ENCODE results near the gene PAK4.
"Not testable (repeated sequence)": the region's sequence is repeated elsewhere in the genome, so short reads cannot be mapped to it uniquely, and the experiment has no call there.

PAK4 gene

DNA sequence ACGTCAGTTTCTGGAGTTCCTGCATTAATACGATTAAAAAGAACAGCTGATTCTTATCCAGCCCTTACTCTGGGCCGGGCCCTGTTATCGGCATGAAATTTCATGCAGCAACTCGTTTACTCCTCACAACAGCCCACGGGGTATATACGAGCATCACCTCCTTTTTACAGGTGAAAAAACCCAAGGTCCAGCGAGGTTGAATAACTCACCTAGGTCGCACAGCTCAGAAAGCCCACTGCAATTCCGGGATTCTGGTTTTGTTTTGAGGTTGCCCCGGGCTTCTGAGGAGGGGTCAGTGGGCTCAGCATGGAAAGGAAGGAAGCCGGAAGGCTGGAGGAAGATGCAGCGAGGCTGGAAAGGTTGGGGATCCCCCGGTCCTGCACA lies 42.0 kb upstream of the PAK4 start:
- no peak for DNase-seq (ENCODE audit: low read depth)
- TF ChIP-seq, protein P1, sequence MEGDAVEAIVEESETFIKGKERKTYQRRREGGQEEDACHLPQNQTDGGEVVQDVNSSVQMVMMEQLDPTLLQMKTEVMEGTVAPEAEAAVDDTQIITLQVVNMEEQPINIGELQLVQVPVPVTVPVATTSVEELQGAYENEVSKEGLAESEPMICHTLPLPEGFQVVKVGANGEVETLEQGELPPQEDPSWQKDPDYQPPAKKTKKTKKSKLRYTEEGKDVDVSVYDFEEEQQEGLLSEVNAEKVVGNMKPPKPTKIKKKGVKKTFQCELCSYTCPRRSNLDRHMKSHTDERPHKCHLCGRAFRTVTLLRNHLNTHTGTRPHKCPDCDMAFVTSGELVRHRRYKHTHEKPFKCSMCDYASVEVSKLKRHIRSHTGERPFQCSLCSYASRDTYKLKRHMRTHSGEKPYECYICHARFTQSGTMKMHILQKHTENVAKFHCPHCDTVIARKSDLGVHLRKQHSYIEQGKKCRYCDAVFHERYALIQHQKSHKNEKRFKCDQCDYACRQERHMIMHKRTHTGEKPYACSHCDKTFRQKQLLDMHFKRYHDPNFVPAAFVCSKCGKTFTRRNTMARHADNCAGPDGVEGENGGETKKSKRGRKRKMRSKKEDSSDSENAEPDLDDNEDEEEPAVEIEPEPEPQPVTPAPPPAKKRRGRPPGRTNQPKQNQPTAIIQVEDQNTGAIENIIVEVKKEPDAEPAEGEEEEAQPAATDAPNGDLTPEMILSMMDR (conservative IDR thresholded peaks at IDR 0.05; ENCODE audit: low read depth, low read length), result no peak
- no peak overlapping the region for H3K4me3 ChIP-seq (ENCODE audit: low read depth, low read length)

DNA sequence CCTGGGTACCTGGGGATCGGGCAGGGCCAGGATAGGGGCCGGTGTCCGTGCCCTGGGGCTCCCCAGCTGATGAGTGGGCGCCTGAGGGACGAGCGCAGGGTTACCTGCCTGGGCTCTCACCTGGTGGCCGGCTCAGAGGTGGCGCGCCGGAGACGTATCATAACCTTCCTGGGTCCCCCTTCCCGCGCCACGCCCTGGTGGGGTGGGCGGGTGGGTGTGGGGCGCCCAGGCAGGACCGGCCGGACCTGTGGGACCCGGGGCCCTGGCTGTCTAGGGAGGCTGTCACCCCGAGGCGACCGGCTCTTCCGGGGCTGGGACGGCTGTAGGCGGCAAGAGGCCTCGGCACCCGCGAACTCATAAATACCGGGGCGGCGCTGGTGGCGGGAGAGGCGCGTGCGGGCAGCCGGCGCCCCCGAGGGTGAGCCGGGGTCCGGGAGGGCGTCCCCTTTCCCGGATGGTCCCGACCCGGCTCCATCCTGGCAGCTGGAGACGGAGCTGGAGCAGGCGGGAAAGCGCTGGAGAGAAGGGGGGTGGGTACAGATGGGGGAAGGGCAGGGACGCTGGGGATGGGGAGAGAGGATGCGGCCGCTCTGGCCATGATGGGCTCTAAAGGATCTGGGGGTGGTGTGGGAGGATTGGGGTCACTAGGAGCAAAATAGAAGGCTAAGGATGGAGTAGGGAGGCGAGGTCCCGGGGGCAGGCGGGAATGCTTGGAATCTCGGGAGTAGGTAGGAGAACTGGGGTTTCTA lies 41.4 kb upstream of the PAK4 start, which contains the start of gene ACP7:
Gene ACP7 (plus strand): TSS at position 386 of the 749 bp plus-strand sequence. CDS start 902 bp downstream, outside the sequence.
- TF ChIP-seq, protein P1 (conservative IDR thresholded peaks at IDR 0.05; ENCODE audit: low read depth, low read length), result no peak
- no peak within 1 kb of the TSS for H3K4me3 ChIP-seq (ENCODE audit: low read depth, low read length)
- no peak for DNase-seq (ENCODE audit: low read depth)

DNA sequence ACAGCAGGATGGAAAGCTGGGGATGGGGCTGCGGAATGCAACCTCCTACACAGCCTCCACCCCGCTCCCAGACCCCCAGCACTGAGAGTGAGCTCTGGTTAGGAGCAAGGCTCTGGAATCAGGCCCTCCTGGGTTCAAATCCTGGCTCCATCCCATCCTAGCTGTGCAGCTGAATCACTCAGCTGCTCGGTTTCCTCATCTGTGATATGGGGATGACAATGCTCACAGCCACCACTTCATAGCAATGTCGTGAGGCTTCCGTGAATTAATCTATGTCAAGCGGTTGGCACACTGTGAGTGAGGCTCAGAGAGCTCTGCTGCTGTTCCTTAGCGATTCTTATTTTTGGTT lies 40.9 kb upstream of the PAK4 start:
- H3K4me3 ChIP-seq (ENCODE audit: low read depth, low read length), result no peak overlapping the region
- DNase-seq (ENCODE audit: low read depth), result no peak
- TF ChIP-seq, protein P1 (conservative IDR thresholded peaks at IDR 0.05; ENCODE audit: low read depth, low read length), result no peak

DNA sequence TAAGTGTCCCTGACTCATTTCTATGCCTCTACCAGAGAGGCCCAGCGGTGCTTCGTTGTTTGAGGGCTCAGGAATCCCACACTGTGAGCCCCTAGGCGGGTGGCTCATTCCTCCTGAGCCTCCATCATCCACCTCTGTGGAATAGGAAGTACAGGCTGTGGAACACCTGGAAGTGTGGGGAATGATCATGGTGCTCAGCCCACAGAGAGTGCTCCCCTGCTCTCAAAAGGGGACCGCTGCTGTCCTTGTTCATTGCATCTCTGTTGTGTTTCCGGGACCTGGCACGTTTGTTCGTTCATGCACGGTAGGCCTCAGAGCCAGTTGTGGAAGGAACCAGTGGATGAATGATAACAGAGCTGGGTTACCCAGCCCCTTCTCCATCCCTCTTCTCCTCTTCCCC lies 40.2 kb upstream of the PAK4 start:
- TF ChIP-seq, protein P1 (conservative IDR thresholded peaks at IDR 0.05; ENCODE audit: low read depth, low read length), result no peak
- no peak for DNase-seq (ENCODE audit: low read depth)
- H3K4me3 ChIP-seq (ENCODE audit: low read depth, low read length), result no peak overlapping the region

DNA sequence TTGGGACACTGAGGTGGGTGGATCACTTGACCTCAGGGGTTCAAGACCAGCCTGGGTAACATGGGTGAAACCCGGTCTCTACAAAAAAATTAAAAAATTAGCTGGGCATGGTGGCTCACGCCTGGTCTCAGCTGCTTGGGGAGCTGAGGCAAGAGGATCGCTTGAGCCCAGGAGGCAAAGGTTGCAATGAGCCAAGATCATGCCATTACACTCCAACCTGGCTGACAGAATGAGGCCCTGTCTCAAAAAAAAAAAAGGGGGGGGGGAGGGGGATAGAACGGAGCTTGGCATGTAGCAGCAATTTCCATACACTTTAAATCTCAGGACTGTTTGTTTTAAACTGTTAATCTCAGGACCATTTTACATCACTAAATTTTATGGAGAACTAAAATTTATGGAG lies 39.2 kb upstream of the PAK4 start:
- no peak for DNase-seq (ENCODE audit: low read depth)
- TF ChIP-seq, protein P1 (conservative IDR thresholded peaks at IDR 0.05; ENCODE audit: low read depth, low read length), result no peak
- no peak overlapping the region for H3K4me3 ChIP-seq (ENCODE audit: low read depth, low read length)

DNA sequence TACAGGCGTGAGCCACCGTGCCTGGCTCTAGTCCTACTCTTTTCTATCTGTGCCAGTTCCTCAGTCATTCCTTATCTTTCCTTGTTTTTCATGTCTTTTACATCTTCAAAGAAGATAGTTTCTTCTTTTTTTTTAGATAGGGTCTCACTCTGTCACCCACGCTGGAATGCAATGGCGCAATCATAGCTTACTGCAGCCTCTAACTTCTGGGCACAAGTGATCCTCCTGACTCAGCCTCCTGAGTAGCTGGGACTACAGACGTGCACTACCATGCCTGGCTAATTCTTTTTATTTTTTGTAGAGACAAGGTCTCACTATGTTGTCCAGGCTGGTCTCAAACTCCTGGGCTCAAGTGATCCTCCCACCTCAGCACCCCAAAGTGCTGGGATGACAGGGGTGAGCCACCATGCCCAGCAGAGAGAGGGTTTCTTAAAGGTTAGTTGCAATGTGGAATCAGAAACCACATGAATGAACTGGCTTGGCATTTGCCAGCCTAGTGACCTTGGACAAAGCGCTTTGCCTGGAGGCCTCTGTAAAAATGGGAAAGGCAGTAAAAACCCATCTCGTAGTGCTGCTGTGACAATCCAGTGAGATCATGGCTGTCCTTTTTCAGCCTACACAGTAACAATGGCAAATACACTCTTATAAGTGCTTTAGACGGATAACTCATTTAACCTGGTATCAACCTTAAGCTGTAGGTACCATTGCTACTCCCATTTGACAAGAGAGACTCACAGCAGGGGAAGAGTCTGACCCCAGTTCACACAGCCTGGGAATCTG lies 37.5 kb upstream of the PAK4 start:
- no peak for DNase-seq (ENCODE audit: low read depth)
- H3K4me3 ChIP-seq (ENCODE audit: low read depth, low read length), result no peak overlapping the region

DNA sequence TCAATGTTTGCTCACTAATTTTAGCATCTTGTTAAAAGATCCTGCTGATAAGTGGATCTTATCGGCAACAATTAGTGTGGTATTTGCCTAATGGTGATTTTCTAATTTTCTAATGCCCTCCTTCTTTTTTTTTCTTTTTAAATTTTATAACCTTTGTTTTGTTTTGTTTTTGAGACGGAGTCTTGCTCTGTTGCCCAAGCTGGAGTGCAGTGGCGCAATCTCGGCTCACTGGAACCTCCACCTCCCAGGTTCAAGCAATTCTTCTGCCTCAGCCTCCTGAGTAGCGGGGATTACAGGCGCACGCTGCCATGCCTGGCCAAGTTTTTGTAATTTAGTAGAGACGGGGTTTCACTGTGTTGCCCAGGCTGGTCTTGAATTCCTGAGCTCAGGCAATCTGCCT lies 35.6 kb upstream of the PAK4 start:
- DNase-seq (ENCODE audit: low read depth); H3K4me3 ChIP-seq (ENCODE audit: low read depth, low read length): not testable (repeated sequence)

More for the DNA sequence above, 37.5 kb upstream of the PAK4 start:
- TF ChIP-seq, protein P1 (conservative IDR thresholded peaks at IDR 0.05; ENCODE audit: low read depth, low read length), result no peak

Measured in choroid plexus epithelial cell (primary cell).